A549 (cell line): ENCODE measurements around the gene CA10. TPM values are rescaled to one million over a fixed set of nuclear protein-coding genes. Genes with fewer than 3 reads are reported as not detected.

Experiments used
- ATAC-seq, 2 experiments: fragments of 200-7000 bp in 1 of 2; fragments of >200 bp in 1 of 2; cut with Nextera tagmentation in 1 of 2; cut with Tn5 transposase in 1 of 2; 3 replicates each; pipeline versions ENCODE4 v1.8.0 to v1.9.1; 2018 to 2020; ENCODE audit warnings: mild to moderate bottlenecking in 1 of 2, moderate library complexity in 1 of 2
- CTCF ChIA-PET: fragments of 300-600 bp; sonication (Branson Sonifier 250); formaldehyde crosslinking; extraction: SDS; loops from one replicate; lab custom pipeline; 2021; ENCODE audit warnings: antibody characterized with exemption, inconsistent platforms; lab: Yijun Ruan, JAX
- POLR2A ChIA-PET: fragments of 350-600 bp; formaldehyde crosslinking; extraction: SDS; loops from one replicate; lab custom pipeline; 2021; ENCODE audit warnings: antibody characterized with exemption, inconsistent platforms; lab: Yijun Ruan, JAX
- DNase-seq, 2 experiments: peaks; one replicate each; pipeline versions ENCODE4 v3.0.0 to v3.0.0-alpha.2; 2011 to 2016; ENCODE audit warnings: low read depth in 1 of 2, low spot score in 1 of 2
- FAIRE-seq: peaks from 2 replicates; lab custom pipeline; 2011; peaks lifted over from hg19 to GRCh38; lab: Jason Lieb, UNC
- H3K27ac ChIP-seq, 2 experiments: fragments of >200 bp; sonication (Bioruptor Twin); formaldehyde crosslinking; 3 replicates each; pipeline ENCODE4 v1.5.1; 2016 to 2017
- H3K4me1 ChIP-seq: fragments of >200 bp; sonication (Bioruptor Twin); formaldehyde crosslinking; 3 replicates; pipeline ENCODE4 v1.6.1; 2016
- H3K4me2 ChIP-seq: fragments of >200 bp; sonication (Bioruptor Twin); formaldehyde crosslinking; 3 replicates; pipeline ENCODE4 v1.6.1; 2016
- H3K4me3 ChIP-seq: fragments of >200 bp; sonication (Bioruptor Twin); formaldehyde crosslinking; 3 replicates; pipeline ENCODE4 v1.5.1; 2016
- H3K9me3 ChIP-seq: fragments of >200 bp; sonication (Bioruptor Twin); formaldehyde crosslinking; 3 replicates; pipeline ENCODE4 v1.6.1; 2016
- CHD2 ChIP-seq: fragments of 150-350 bp; IDR thresholded peaks from 2 replicates; pipeline ENCODE4 v1.6.1; 2014; ENCODE audit warnings: low read length; ENCODE audit not compliant: partially characterized antibody
- CHD4 ChIP-seq: fragments of 200-600 bp; sonication (generic); IDR thresholded peaks from 2 replicates; pipeline ENCODE4 v1.6.1; 2016; ENCODE audit warnings: antibody characterized with exemption, mild to moderate bottlenecking, borderline replicate concordance
- CTCF ChIP-seq: fragments of >200 bp; sonication (Bioruptor Twin); formaldehyde crosslinking; IDR thresholded peaks from 3 replicates; pipeline ENCODE4 v1.5.1; 2016
- E2F6 ChIP-seq: IDR thresholded peaks from 2 replicates; pipeline ENCODE4 v1.6.1; 2012; ENCODE audit warnings: low read depth, borderline replicate concordance
- EHMT2 ChIP-seq: fragments of 200-600 bp; sonication (generic); IDR thresholded peaks from 2 replicates; pipeline ENCODE4 v1.6.1; 2016; ENCODE audit warnings: antibody characterized with exemption, low read depth, mild to moderate bottlenecking, moderate library complexity
- ESRRA ChIP-seq: fragments of 150-350 bp; IDR thresholded peaks from 2 replicates; pipeline ENCODE4 v1.6.1; 2014; ENCODE audit warnings: mild to moderate bottlenecking, low read length, borderline replicate concordance
- FOXS1 ChIP-seq: fragments of 250-450 bp; sonication (Bioruptor Pico); IDR thresholded peaks from 2 replicates; pipeline ENCODE4 v1.5.0; 2020; ENCODE audit warnings: mild to moderate bottlenecking, moderate library complexity
- HDAC2 ChIP-seq: fragments of 200-600 bp; sonication (generic); IDR thresholded peaks from 2 replicates; pipeline ENCODE4 v1.6.1; 2016
- HOXA7 ChIP-seq: fragments of 250-450 bp; sonication (Bioruptor Pico); IDR thresholded peaks from 2 replicates; pipeline ENCODE4 v1.5.0; 2020; ENCODE audit warnings: mild to moderate bottlenecking, moderate library complexity
- JUN ChIP-seq, 2 experiments: fragments of >200 bp; sonication (Bioruptor Twin); formaldehyde crosslinking; IDR thresholded peaks; 2 replicates in 1 of 2; 3 replicates in 1 of 2; pipeline ENCODE4 v1.6.1; 2016 to 2017
- KDM5A ChIP-seq: fragments of 200-600 bp; sonication (generic); IDR thresholded peaks from 2 replicates; pipeline ENCODE4 v1.6.1; 2016; ENCODE audit warnings: antibody characterized with exemption, mild to moderate bottlenecking
- MAFK ChIP-seq: fragments of 450-650 bp; IDR thresholded peaks from 2 replicates; pipeline ENCODE4 v1.6.1; 2014; ENCODE audit not compliant: partially characterized antibody
- MAX ChIP-seq: IDR thresholded peaks from 2 replicates; pipeline ENCODE4 v1.6.1; 2012
- MYC ChIP-seq: IDR thresholded peaks from 2 replicates; pipeline ENCODE4 v1.6.1; 2012; ENCODE audit warnings: mild to moderate bottlenecking, inconsistent platforms, low read length, improper control_type of control experiment, borderline replicate concordance
- NFE2L2 ChIP-seq: fragments of 150-350 bp; conservative IDR thresholded peaks from 2 replicates; pipeline ENCODE4 v1.6.1; 2014; ENCODE audit warnings: low read length
- NR3C1 ChIP-seq: fragments of >200 bp; sonication (Bioruptor Twin); formaldehyde crosslinking; IDR thresholded peaks from 3 replicates; pipeline ENCODE4 v1.6.1; 2017
- PBX3 ChIP-seq: IDR thresholded peaks from 2 replicates; pipeline ENCODE4 v1.6.1; 2012
- PHF8 ChIP-seq: fragments of 200-600 bp; sonication (generic); IDR thresholded peaks from 2 replicates; pipeline ENCODE4 v1.6.1; 2016; ENCODE audit warnings: low read depth, mild to moderate bottlenecking, antibody characterized with exemption, moderate library complexity, borderline replicate concordance
- POLR2A ChIP-seq: IDR thresholded peaks from 2 replicates; pipeline ENCODE4 v1.6.1; 2012; ENCODE audit warnings: mild to moderate bottlenecking, low read length
- RAD21 ChIP-seq, 2 experiments: fragments of >200 bp in 1 of 2; sonication (Bioruptor Twin) in 1 of 2; formaldehyde crosslinking in 1 of 2; IDR thresholded peaks in 1 of 2; conservative IDR thresholded peaks in 1 of 2; 2 replicates in 1 of 2; 3 replicates in 1 of 2; pipeline ENCODE4 v1.6.1; 2012 to 2018; ENCODE audit warnings: inconsistent platforms in 1 of 2
- RARB ChIP-seq: fragments of 250-450 bp; sonication (Bioruptor Pico); IDR thresholded peaks from 2 replicates; pipeline ENCODE4 v1.8.0; 2021; ENCODE audit warnings: mild to moderate bottlenecking, moderate library complexity
- RCOR1 ChIP-seq: fragments of 150-350 bp; IDR thresholded peaks from 2 replicates; pipeline ENCODE4 v1.6.1; 2014; ENCODE audit warnings: antibody characterized with exemption, low read length, low read depth
- RNF2 ChIP-seq: fragments of 200-600 bp; sonication (generic); IDR thresholded peaks from 2 replicates; pipeline ENCODE4 v1.6.1; 2016; ENCODE audit warnings: low read depth, mild to moderate bottlenecking, antibody characterized with exemption, moderate library complexity, borderline replicate concordance
- SMC3 ChIP-seq: fragments of >200 bp; sonication (Bioruptor Twin); formaldehyde crosslinking; IDR thresholded peaks from 3 replicates; pipeline ENCODE4 v1.6.1; 2018; ENCODE audit warnings: inconsistent platforms
- SREBF2 ChIP-seq: fragments of 450-650 bp; IDR thresholded peaks from 2 replicates; pipeline ENCODE4 v1.6.1; 2014; ENCODE audit warnings: mild to moderate bottlenecking, moderate library complexity
- TFCP2L1 ChIP-seq: fragments of 250-450 bp; sonication (Bioruptor Pico); IDR thresholded peaks from 2 replicates; pipeline ENCODE4 v1.5.0; 2021; ENCODE audit warnings: mild to moderate bottlenecking
- TP53 ChIP-seq: fragments of 250-450 bp; sonication (Bioruptor Pico); IDR thresholded peaks from 2 replicates; pipeline ENCODE4 v1.5.0; 2021; ENCODE audit warnings: mild to moderate bottlenecking, moderate library complexity
- USF2 ChIP-seq: fragments of 450-650 bp; IDR thresholded peaks from 2 replicates; pipeline ENCODE4 v1.6.1; 2014; ENCODE audit warnings: antibody characterized with exemption
- ZFP36 ChIP-seq: fragments of 450-650 bp; IDR thresholded peaks from 2 replicates; pipeline ENCODE4 v1.6.1; 2014; ENCODE audit warnings: borderline replicate concordance; ENCODE audit not compliant: partially characterized antibody
- ZNF302 ChIP-seq: fragments of 250-450 bp; sonication (Bioruptor Pico); IDR thresholded peaks from 2 replicates; pipeline ENCODE4 v1.9.0; 2021; ENCODE audit warnings: inconsistent platforms, mild to moderate bottlenecking, moderate library complexity
- ZSCAN20 ChIP-seq: fragments of 250-450 bp; sonication (Bioruptor Pico); IDR thresholded peaks from 2 replicates; pipeline ENCODE4 v1.8.0; 2022; ENCODE audit warnings: mild to moderate bottlenecking, moderate library complexity
- WGBS: methylation state at CpG from one replicate; pipeline ENCODE4 v1.1.6; 2017; ENCODE audit errors: missing lambda C conversion rate; 5-methylcytosine and 5-hydroxymethylcytosine counted together
- polyA plus RNA-seq, 4 experiments: library from polyadenylated mRNA; depleted of rRNA in 3 of 4; stranded (reverse); fragments of >200 nt; fragmentation: RNase III in 1 of 4; extraction: RNeasy Plus Mini Kit Qiagen cat#74134 plus additional on column Dnase treatment in 1 of 4; gene quantifications; 2 replicates in 3 of 4; 3 replicates in 1 of 4; pipeline ENCODE4 v1.2.3, GENCODE V29; 2011 to 2017

CA10 gene
- polyA plus RNA-seq, 2 of the 4 experiments (the other 2 are of a cell fraction) = not detected

- Histone ChIP-seq H3K4me2 (no peak overlapping the region), H3K27ac (no peak overlapping the region), H3K9me3 (0 out of 3 replicates have a peak, but pooled peaks cover 2% of the 10 kb centered on the region), H3K4me3 (no peak overlapping the region), H3K4me1 (no peaks in the 10 kb centered on the region)
- FAIRE-seq = peak; percentile 7
- WGBS = 64% methylated on average over 1 of the region's 1 CpG
- no peak for ATAC-seq
- DNase-seq = no peak
- ChIA-PET CTCF (no interaction called here), POLR2A (no interaction called here)
- TF ChIP-seq CHD2 (no peak), ESRRA (no peak), RAD21 (conservative IDR thresholded peaks at IDR 0.05 in 1 of 2, IDR thresholded peaks at IDR 0.05 in 1 of 2) (no peak), MAX (no peak), TFCP2L1 (CRISPR knock-in tag) (no peak), KDM5A (no peak), RNF2 (no peak), JUN (IDR thresholded peaks at IDR 0.05) (no peak), MYC (no peak), POLR2A (no peak), NR3C1 (no peak), PBX3 (no peak), CHD4 (no peak)
Observed at GRCh38 chr17:51677875-51678274, 480.6 kb downstream of the CA10 start.

- ChIA-PET CTCF (no interaction called here), POLR2A (no interaction called here)
- Histone ChIP-seq H3K4me1 (no peaks in the 10 kb centered on the region), H3K27ac (no peak overlapping the region), H3K9me3 (0 out of 3 replicates have a peak, but pooled peaks cover 2% of the 10 kb centered on the region), H3K4me2 (no peak overlapping the region), H3K4me3 (no peak overlapping the region)
- FAIRE-seq (no peak), DNase-seq (no peak), ATAC-seq (no peak)
- WGBS = 3% methylated on average over 5 of the region's 5 CpGs
- TF ChIP-seq RCOR1 (no peak), RARB (CRISPR knock-in tag) (no peak), CTCF (no peak), HDAC2 (no peak), TP53 (CRISPR knock-in tag) (no peak), MYC (no peak), ZSCAN20 (CRISPR knock-in tag) (no peak), NFE2L2 (no peak), SREBF2 (no peak), FOXS1 (CRISPR knock-in tag) (no peak), USF2 (no peak), RAD21 (conservative IDR thresholded peaks at IDR 0.05 in 1 of 2, IDR thresholded peaks at IDR 0.05 in 1 of 2) (no peak), ZFP36 (no peak), HOXA7 (CRISPR knock-in tag) (no peak), MAFK (no peak), E2F6 (no peak), SMC3 (no peak), EHMT2 (no peak), ZNF302 (no peak), PHF8 (no peak)
Observed at GRCh38 chr17:51676691-51677487, 481.6 kb downstream of the CA10 start.
